Keratinocyte (primary cell): Measurements from ENCODE around the gene NUP37. TPM values are rescaled to one million over a fixed set of nuclear protein-coding genes. Genes with fewer than 3 reads are reported as not detected.

ENCODE experiments used
- DNase-seq: peaks from one replicate; pipeline ENCODE4 v3.0.0-alpha.2; 2011; ENCODE audit warnings: low read depth, missing footprints, low spot score
- FAIRE-seq: peaks from 2 replicates; lab custom pipeline; 2011; peaks lifted over from hg19 to GRCh38; lab: Jason Lieb, UNC
- H2AFZ ChIP-seq: 2 replicates; pipeline ENCODE4 v1.6.0; 2012; ENCODE audit warnings: low read length, control low read depth, inconsistent platforms; ENCODE audit not compliant: control insufficient read depth
- H3K27ac ChIP-seq: 2 replicates; pipeline ENCODE4 v1.5.1; 2011; ENCODE audit warnings: low read length; ENCODE audit not compliant: control insufficient read depth, insufficient read depth
- H3K27me3 ChIP-seq: 3 replicates; pipeline ENCODE4 v1.6.0; 2011; ENCODE audit warnings: low read length; ENCODE audit not compliant: control insufficient read depth, insufficient read depth; ENCODE audit errors: extremely low read depth
- H3K36me3 ChIP-seq, 2 experiments: 2 replicates in 1 of 2; 3 replicates in 1 of 2; pipeline ENCODE4 v1.5.1; 2011; ENCODE audit warnings: low read length in 2 of 2, mild to moderate bottlenecking in 1 of 2; ENCODE audit not compliant: control insufficient read depth in 2 of 2, insufficient read depth in 2 of 2; ENCODE audit errors: extremely low read depth in 1 of 2
- H3K4me1 ChIP-seq: 3 replicates; pipeline ENCODE4 v1.5.1; 2011; ENCODE audit warnings: low read length; ENCODE audit not compliant: control insufficient read depth, insufficient read depth; ENCODE audit errors: extremely low read depth
- H3K4me2 ChIP-seq: 3 replicates; pipeline ENCODE4 v1.6.0; 2011; ENCODE audit warnings: low read depth, low read length; ENCODE audit not compliant: control insufficient read depth, insufficient read depth; ENCODE audit errors: extremely low read depth
- H3K4me3 ChIP-seq, 3 experiments: fragments of 200-600 bp in 1 of 3; sonication (generic) in 1 of 3; 2 replicates in 2 of 3; 3 replicates in 1 of 3; pipeline ENCODE4 v1.5.1; 2011 to 2016; ENCODE audit warnings: low read length in 3 of 3, mild to moderate bottlenecking in 3 of 3, control low read depth in 2 of 3, inconsistent platforms in 1 of 3, low read depth in 1 of 3, mixed read lengths in 1 of 3, mixed run types in 1 of 3, moderate library complexity in 1 of 3; ENCODE audit not compliant: control insufficient read depth in 2 of 3, insufficient read depth in 2 of 3; ENCODE audit errors: extremely low read depth in 1 of 3
- H3K79me2 ChIP-seq: 2 replicates; pipeline ENCODE4 v1.6.0; 2012; ENCODE audit warnings: low read length; ENCODE audit not compliant: control insufficient read depth, insufficient read depth
- H3K9ac ChIP-seq: 3 replicates; pipeline ENCODE4 v1.6.0; 2011; ENCODE audit warnings: low read length; ENCODE audit not compliant: control insufficient read depth, insufficient read depth; ENCODE audit errors: extremely low read depth
- H3K9me1 ChIP-seq: 3 replicates; pipeline ENCODE4 v1.6.0; 2011; ENCODE audit warnings: low read length; ENCODE audit not compliant: control insufficient read depth, insufficient read depth; ENCODE audit errors: extremely low read depth
- H3K9me3 ChIP-seq: 2 replicates; pipeline ENCODE4 v1.5.1; 2012; ENCODE audit warnings: low read depth, low read length; ENCODE audit not compliant: control insufficient read depth
- H4K20me1 ChIP-seq: 3 replicates; pipeline ENCODE4 v1.6.0; 2011; ENCODE audit warnings: low read length; ENCODE audit not compliant: control insufficient read depth, insufficient read depth; ENCODE audit errors: extremely low read depth
- CTCF ChIP-seq, 3 experiments: IDR thresholded peaks in 1 of 3; conservative IDR thresholded peaks in 1 of 3; optimal IDR thresholded peaks in 1 of 3; 2 replicates in 2 of 3; 3 replicates in 1 of 3; pipeline versions ENCODE3 to v1.5.1; 2011; ENCODE audit warnings: low read length in 3 of 3, mild to moderate bottlenecking in 3 of 3, moderate library complexity in 2 of 3, control low read depth in 1 of 3, inconsistent platforms in 1 of 3; ENCODE audit not compliant: insufficient read depth in 2 of 3; ENCODE audit errors: extremely low read depth in 1 of 3
- EZH2 ChIP-seq: IDR thresholded peaks from one replicate; pipeline ENCODE4 v1.6.1; 2012; ENCODE audit warnings: inconsistent platforms, mild to moderate bottlenecking, low read length, moderate library complexity
- dilution Hi-C: fragments of 300-500 bp; cut with MboI; formaldehyde crosslinking; loops from one replicate; pipeline ENCODE4 v1.7.0; 2020; ENCODE audit warnings: low sequenced_read_pairs; ENCODE audit not compliant: extremely low pct_ligation_motif_present
- polyA plus RNA-seq, 5 experiments: library from polyadenylated mRNA; depleted of rRNA in 3 of 5; stranded (reverse) in 3 of 5; stranded (forward) in 1 of 5; unstranded in 1 of 5; fragments of >200 nt; gene quantifications; 1 replicate in 1 of 5; 2 replicates in 3 of 5; 3 replicates in 1 of 5; pipeline versions ENCODE4 v1.2.1 to v1.2.3, GENCODE V29; 2011 to 2012; ENCODE audit warnings: missing spikeins in 2 of 5, low read depth in 1 of 5, low replicate concordance in 1 of 5

The NUP37 gene
- polyA plus RNA-seq, 1 donor (not counting 4 experiments of a cell fraction or from before 2014, with no cell fraction given) = 89.8 TPM

- dilution Hi-C loops = no loop called here
- Histone ChIP-seq H3K79me2 (peaks cover 2% of the 10 kb centered on the region), H3K4me3 (no peak overlapping the region), H3K9ac (no peak overlapping the region), H3K9me1 (no peaks in the 10 kb centered on the region), H2AFZ (no peak overlapping the region), H3K36me3 (peaks cover 0 to 2% of the 10 kb centered on the region in 2 experiments), H3K27ac (no peak overlapping the region), H4K20me1 (no peaks in the 10 kb centered on the region), H3K4me2 (no peak overlapping the region), H3K27me3 (no peaks in the 10 kb centered on the region), H3K4me1 (peaks cover 3% of the 10 kb centered on the region), H3K9me3 (no peaks in the 10 kb centered on the region)
- DNase-seq = no peak
- FAIRE-seq = no peak
- TF ChIP-seq EZH2 (no peak), CTCF (optimal IDR thresholded peaks at IDR 0.05 in 1 of 3, IDR thresholded peaks at IDR 0.05 in 1 of 3, conservative IDR thresholded peaks at IDR 0.05 in 1 of 3; ENCODE audit: extremely low read depth in 1 of 3, insufficient read depth in 2 of 3, low read length in 3 of 3) (no peak)
Observed at GRCh38 chr12:102059343-102059742, 60.6 kb downstream of the NUP37 start.

- Histone ChIP-seq H3K4me2 (no peak overlapping the region), H3K9ac (no peak overlapping the region), H2AFZ (no peak overlapping the region), H4K20me1 (no peaks in the 10 kb centered on the region), H3K36me3 (peaks cover 5 to 6% of the 10 kb centered on the region in 2 experiments), H3K9me1 (no peaks in the 10 kb centered on the region), H3K79me2 (peaks cover 5% of the 10 kb centered on the region), H3K4me1 (no peaks in the 10 kb centered on the region), H3K4me3 (no peak overlapping the region), H3K27ac (no peak overlapping the region), H3K9me3 (no peaks in the 10 kb centered on the region), H3K27me3 (no peaks in the 10 kb centered on the region)
- TF ChIP-seq EZH2 = no peak
- no peak for TF ChIP-seq CTCF (optimal IDR thresholded peaks at IDR 0.05 in 1 of 3, IDR thresholded peaks at IDR 0.05 in 1 of 3, conservative IDR thresholded peaks at IDR 0.05 in 1 of 3; ENCODE audit: extremely low read depth in 1 of 3, insufficient read depth in 2 of 3, low read length in 3 of 3)
- FAIRE-seq (no peak), DNase-seq (no peak)
- dilution Hi-C loops = no loop called here
Observed at GRCh38 chr12:102054345-102054744, 65.6 kb downstream of the NUP37 start.
